ENCODE results near the gene DLGAP1.
"Not testable (repeated sequence)": the region's sequence is repeated elsewhere in the genome, so short reads cannot be mapped to it uniquely, and the experiment has no call there.

Gene DLGAP1

DNA sequence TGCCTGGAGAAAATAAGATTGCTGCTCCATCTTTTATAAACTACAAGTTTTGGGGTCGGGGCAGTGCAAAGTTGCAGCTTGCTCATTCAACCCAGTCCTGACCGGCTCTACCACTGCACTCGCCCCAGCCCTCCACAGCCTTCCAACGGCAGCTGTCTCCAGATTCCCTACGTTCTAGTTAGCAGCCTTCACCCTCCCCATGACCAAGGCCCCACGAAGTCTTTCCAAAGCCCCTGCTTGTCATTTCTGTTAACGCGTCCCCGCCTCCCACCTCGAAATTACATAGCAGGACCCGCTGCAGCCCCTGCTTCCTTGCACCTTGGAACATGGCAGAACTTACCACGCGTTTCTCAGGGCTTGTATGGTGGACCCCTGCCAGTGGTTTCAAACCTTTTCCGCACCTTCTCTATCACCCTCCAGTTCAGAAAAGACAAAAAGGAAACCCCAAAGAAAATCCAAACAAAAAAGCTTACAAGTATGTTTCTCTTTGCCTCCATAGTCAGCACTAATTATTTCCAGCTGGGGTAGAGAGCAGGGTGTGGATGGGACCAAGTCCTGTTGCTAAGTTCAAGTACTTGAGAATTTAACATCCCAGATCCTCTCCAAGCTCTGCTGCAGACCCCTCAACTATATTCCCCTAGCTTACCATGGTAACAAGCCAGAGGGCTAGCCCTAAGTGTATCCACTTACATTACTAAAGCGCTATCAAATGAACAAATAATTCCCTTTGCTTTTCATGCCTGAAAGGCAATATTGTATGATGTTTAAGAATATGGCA is 843.6 kb downstream of the DLGAP1 start:
- peak; percentile 60 for DNase-seq

DNA sequence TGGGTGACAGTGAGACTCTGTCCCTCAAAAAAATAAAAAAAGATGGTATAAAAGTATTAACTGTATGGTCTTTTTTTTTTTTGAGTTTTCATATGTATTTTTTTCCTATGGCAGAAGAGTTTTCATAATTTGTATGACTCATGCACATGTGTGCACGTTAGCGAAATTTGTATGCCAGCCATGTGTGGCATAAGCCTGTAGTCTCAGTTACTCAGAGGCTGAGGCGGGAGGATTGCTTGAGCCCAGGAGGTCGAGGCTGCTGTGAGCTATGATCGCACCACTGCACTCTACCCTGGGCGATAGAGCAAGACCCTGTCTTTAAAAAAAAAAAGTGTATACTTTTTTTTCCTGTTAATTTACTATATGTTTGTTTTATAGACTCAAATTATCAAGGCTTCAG is 844.3 kb downstream of the DLGAP1 start:
- no peak for DNase-seq

DNA sequence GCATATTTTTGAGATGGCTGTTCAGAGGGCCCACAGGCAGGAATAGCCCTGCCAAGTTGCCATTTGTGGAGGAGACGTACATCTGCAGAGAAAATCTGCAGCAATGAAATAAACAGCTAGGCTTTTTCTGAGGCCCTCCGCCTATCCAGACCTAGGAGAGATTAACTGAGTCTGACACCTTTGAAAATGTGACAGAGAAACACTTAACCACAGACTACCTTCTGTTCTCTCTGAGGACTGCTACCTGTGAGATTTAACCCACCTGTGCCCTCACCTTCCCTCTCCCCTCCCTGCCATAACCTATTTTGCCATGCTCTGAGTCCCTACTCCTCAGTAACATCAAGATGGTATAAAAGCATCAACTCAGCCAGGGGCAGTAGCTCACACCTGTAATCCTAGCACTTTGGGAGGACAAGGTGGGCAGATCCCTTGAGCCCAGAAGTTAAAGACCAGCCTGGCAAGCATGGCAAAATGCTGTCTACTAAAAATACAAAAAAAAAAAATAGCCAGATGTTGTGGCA is 844.9 kb downstream of the DLGAP1 start:
- no peak for DNase-seq

DNA sequence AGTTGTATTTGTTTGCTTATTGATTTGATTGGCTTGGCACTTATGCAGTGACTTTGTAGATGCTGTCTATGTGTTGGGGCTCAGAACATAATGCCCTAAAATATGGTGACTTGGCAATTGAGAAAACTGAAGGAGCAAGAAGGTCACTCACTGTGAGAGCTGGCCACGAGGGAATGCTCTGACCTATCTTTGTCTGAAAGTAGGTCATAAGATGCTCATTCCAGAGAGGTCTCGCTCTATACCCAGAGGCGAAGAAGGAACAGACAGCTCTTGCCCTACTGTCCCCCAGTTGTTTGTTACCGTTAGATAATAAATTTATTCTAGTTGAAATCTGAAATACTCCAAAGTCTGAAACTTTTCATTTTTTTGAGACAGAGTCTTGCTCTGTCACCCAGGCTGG is 846.6 kb downstream of the DLGAP1 start:
- no peak for DNase-seq

DNA sequence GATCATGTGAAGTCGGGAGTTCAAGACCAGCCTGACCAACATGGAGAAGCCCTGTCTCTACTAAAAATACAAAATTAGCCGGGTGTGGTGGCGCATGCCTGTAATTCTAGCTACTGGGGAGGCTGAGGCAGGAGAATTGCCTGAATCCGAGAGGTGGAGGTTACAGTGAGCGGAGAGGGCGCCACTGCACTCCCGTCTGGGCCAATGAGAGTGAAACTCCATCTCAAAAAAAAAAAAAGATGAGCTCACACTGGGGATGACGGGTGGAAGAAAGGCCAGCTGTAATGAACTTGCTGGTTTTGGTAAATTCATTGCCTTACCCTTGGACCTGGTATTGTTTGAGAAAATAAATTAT is 847.0 kb downstream of the DLGAP1 start:
- DNase-seq: not testable (repeated sequence)

DNA sequence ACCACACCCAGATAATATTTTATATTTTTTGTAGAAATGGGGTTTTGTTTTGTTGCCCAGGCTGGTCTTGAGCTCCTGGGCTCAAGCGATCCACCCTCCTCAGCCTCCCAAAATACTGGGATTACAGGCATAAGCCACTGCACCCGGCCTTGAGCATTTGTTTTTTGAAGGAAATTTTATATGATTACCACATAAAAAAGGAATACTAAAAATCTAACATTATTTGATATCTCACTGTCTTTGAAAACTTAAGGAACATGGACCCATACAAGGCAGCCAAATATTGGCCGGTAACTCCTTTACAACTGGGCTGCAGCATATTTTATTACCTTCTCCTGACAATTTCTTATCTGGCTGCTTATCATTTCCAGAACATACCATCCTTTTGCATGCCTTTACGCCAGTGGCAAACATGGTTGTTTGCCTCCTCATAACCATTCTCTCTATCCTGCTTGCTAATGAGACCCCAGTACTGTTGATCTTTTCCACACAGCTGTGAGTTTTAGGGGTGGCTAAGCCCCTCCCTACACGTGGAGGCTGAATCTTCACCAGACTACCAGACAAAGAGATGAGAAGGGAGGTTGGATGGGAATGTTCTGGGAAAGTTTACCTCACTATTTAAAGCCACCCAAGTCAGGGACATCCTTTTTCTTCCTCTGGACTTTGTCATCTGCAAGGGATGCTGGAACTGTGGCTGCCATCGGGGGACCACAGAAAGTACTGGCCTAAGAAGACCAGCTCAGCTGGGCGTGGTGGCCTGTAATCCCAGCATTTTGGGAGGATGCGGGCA is 847.6 kb downstream of the DLGAP1 start:
- DNase-seq: no peak

DNA sequence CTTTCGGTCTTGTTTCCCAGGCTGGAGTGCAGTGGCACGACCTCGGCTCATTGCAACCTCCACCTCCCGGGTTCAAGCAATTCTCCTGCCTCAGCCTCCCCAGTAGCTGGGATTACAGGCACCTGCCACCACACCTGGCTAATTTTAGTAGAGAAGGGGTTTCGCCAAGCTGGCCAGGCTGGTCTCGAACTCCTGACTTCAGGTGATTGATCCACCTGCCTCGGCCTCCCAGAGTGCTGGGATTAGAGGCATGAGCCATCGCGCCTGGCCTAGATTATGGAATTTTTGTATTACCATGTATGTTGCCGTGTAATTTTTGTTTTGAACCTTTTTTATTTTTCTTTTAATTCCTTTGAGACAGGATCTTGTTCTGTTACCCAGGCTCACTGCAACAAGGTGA is 848.2 kb downstream of the DLGAP1 start:
- not testable (repeated sequence) for DNase-seq

DNA sequence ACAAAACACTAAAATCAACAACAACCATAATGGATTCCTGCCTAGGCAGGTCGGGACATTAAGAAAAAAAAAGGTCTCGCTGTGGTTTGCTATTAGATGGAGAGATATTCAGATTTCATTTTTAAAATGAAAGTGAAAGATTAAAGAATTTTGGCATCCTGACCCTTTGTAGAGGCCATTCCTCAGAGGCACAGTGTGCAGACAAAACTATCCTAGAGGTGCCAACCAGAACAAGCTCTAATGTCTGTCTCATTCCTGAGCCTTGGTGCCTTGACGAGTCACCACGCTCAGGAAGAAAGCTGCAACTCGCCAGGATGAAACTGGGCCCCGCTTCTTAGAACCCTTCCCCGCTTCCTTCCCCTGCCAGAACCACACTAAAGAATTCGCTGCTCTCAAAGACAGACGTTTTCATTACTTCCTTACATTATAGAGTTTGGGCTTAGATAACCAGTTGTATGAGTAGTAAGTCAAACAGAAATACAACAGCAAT is 849.1 kb downstream of the DLGAP1 start:
- peak; percentile 57 for DNase-seq

DNA sequence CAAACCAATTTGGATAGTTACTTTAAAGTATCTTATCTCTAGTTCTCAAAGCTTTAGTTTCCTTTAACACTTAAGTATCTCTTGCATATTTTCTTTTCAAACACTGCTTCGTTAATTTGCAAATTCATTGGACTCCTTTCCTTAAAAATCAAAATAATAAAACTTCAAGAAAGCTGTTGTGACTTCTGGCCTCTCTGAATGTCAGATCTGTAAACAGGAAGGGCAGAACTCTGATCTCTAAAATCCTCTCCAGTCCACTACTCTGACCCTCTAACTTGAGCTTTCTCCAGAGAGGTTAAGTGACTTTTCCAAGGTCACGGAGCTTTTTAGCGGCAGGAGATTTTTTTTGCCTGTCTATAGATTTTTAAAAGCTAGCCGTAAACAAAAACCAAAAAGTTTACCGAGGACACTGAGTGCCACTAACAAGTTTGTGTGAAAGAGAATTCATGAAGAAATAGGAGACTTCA is 849.6 kb downstream of the DLGAP1 start:
- no peak for DNase-seq

DNA sequence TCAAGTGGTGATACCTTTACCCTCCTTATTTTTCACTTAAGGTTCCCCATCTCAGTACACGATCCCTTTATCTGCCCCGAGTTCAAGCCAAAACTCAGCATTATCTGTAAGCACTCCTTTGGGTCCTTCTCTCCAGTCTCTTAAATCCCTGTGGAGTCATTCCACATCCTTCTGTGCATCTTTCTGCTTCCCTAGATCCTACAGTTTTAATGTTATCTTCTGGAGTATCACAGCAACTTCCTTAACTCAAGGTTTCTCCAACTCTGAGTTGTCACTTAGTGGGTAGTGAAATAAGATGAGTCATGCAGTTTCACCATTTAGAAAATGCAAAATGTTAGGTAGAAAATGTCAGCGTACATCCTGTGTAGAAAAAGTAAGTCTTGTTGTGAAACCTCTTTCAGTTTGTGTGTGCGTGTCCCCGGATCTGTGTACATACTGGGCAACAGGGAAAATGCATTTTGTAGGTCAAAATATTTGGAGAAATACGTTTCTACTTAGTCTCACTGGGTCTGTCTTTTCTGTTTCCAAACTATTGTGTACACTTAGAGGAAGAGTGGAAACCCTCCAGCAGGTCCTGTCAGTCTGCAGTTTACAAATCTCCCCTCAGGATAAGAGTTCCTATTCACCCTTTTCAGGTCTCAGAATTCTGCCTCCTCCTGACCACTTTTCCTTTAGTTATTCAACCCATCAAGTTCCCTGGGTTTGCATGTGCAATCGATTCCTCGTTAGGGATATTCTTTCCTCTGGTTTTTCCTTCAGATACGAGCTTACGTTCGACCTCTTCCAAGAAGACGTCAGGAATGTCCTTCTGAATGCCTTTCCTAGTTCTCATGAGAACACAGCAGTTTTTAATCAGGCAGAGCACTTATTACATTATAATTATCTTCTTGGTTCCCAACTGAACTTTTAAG is 850.4 kb downstream of the DLGAP1 start:
- peak; percentile 50 for DNase-seq

DNA sequence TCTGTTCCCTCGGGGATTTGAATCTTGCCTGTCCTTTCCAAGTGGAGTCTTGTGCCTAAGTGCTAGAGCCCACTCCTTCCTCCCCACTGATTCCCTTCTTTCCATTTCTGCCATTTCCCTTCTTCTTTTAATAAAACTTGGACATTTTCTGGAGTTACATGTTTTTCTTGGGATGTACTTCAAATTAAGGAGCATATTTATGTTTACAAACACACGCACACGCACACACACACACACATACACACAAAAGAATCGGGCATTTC is 850.9 kb downstream of the DLGAP1 start:
- no peak for DNase-seq

DNA sequence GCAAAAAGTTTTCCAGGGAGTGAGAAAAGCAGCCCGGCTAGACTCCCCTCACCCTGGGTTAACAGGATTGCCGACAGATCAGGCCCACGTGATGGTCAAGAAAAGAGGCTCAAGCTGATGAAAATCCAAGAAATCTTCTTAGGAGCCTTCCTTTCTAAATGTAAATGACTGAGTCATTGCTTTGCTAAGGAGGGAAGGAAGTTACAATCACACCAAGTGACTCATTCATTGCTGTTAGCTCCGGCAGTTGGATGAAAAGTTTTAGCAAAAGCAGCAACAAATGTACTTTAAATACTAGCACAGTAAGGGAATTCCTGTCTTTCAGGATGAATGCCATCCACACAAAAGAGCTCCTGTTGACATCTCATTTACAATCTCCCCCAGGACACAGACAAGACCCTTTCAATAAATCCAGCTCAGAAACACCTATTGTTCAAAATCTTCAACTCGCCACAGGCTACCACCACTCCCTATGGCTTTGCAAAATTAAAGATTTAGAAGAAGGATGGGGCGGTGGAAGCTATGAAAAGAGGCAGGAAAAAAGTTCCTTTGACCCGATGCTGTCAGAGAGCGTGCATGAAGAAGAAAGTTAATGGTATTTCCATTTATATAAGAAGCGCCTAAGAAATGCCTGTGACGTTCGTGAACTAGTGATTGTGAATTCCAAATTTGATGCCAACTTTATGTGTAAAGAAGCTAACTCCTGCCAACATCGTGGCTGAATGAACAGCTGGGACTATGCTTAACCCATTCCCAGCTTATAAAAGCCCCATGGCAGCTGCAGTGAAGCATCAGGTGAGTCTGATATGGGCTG is 851.5 kb downstream of the DLGAP1 start:
- peak; percentile 77 for DNase-seq

DNA sequence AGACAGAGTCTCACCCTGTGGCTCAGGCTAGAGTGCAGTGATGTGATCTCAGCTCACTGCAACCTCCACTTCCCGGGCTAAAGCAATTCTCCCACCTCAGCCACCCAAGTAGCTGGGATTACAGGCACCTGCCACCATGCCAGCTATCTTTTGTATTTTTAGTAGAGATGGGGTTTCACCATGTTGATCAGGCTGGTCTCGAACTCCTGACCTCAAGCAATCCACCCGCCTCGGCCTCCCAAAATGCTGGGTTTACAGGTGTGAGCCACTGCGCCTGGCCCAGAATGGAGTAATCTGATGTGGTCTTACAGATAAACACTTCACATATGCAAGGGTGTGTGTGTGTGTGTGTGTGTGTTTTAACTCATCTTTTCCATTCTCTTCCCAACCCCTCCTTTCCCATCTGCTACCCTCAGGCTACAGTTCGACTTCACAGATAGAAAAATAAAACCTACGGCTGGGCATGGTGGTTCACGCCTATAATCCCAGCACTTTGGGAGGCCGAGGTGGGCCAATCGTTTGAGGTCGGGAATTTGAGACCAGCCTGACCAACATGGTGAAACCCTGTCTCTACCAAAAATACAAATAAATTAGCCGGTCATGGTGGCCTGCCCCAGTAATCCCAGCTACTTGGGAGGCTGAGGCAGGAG is 853.9 kb downstream of the DLGAP1 start:
- not testable (repeated sequence) for DNase-seq

DNA sequence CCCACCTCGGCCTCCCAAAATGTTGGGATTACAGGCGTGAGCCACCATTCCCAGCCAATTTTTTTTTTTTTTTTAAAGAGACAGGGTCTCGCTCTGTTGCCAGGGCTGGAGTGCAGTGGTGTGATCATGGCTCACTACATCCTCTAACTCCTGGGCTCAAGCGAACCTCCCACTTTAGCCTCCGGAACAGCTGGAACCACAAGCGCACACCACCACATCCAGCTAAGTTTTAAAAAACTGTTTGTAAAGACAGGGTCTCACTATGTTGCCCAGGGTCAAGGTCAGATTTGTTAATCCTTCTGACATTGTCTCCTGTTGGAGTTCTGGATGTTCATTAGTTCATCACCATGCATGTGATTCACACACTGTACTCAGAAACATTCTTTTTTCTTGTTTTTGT is 855.2 kb downstream of the DLGAP1 start:
- no peak for DNase-seq

DNA sequence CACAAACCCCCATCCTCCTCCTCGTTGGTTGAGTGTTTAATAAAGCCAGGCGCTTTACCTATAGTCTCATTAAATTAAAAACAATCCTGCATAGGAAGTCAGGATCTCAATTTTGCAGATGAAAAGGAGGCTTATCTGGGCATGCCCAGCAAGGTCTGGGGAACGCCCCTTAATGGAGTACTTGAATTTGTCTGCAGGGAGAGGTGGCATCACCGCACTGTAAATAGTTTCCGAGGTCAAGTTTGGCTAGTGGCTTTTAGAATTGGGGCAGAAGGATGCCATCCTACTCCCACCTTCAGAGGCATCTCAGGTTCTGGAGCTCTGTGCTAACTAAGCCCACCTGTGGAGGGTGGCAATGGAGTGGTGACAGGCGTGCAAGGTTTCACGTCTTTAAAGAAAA is 855.9 kb downstream of the DLGAP1 start:
- DNase-seq: no peak

DNA sequence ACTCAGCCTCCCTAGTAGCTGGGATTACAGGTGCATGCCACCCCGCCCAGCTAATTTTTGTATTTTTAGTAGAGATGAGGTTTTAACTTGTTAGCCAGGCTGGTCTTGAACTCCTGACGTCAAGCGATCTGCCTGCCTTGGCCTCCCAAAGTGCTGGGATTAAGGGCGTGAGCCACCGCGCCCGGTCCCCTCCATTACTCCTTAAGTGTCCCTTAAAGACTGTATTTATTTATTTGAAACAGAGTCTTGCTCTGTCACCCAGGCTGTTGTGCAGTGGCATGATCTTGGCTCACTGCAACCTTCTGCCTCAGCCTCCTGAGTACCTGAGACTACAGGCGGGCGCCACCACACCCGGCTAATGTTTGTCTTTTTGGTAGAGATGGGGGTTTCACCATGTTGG is 856.5 kb downstream of the DLGAP1 start:
- DNase-seq: no peak

DNA sequence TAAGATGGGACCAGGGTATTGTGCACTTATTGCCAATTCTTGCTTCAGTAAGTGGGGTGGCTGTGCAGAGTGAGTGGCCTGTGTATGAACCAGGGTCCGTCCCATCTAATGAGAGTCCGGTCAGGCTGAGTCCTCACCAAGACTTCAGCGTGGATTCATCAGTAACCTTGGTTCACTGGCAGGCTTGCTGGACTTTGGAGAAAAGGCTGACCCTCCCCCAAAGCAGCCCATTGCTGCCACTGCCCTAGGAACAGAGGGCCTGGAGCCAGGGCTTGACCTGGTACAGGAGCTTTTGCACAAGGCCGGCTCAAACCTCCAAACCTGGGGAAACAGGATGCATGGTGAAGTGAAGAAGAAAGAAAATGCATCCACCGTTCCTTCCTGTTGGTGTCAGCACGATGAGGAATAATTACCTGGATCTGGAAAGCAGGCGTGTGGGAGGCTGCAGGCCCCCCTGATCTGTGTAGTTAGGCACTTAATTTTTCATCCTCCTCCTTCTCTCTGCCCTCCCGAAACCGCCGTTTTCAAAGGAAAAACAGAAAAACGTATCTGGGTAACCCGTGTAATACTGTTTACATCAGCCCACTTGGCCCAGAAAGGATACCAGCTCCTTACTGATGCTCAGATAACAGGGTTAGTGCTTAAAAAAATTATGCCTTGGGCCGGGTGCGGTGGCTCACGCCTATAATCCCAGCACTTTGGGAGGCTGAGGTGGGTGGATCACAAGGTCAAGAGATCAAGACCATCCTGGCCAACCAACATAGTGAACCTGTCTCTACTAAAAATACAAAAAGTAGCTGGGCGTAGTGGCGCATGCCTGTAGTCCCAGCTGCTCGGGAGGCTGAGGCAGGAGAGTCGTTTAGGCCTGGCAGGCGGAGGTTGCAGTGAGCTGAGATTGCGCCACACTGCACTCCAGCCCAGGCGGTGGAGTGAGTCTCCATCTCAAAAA is 857.4 kb downstream of the DLGAP1 start:
- no peak for DNase-seq

DNA sequence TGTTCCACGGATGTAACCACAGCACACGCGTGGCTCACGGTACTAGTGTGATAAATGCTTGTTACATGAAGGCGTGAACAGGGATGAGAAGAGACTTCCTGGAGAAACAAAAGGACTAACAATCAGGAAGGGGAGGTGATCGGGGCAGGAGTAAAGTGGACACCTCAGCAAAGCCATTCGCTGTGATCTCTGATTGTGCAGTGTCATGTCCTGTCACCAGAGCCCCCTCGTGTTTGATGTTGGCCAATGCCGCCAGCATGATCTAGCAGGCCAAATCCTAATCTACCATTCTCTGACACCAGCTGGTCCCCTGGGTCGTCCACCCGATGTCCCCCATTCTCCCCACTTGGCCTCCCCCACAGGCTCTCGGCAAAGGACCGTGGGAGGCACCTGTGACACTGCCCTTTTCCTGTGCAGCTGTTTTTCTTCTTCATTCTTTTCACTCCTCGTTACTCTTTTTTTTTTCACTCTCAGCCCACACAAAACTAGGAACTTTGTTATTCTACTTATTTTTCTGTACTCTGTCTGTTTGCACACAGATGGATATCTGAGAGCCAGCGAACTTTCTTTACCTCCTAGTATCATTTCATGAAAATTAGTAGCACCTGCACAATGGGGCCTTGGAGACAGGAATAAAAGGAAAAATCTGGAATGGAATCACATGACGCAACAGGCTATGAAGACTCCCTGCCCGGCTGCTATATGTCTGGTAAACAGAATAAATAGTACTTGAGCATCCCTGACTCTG is 858.3 kb downstream of the DLGAP1 start:
- peak; percentile 74 for DNase-seq

DNA sequence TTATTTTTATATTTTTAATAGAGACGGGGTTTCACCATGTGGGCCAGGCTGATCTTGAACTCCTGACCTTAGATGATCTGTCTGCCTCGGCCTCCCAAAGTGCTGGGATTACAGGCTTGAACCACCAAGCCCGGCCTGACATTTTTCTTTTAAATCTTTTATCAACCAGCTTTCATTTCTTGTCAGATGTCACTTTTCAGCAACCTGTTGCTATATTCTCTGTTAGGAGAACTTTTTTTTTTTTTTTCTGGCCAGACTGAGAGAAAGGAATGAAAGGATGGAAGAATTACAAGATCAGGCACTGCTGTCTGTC is 858.8 kb downstream of the DLGAP1 start:
- DNase-seq: no peak

Measured in femur (tissue), 1 donor.